A673 (cell line): Measurements from ENCODE around the gene TUT1.

Source experiments
- CTCF ChIP-seq: fragments of 300-800, 200-600 bp; sonication (generic); conservative IDR thresholded peaks from 2 replicates; pipeline ENCODE4 v1.5.1; 2017; ENCODE audit warnings: low read depth, mild to moderate bottlenecking, antibody characterized with exemption, low read length, moderate library complexity, mixed read lengths
- EZH2 ChIP-seq: fragments of 200-600 bp; sonication (generic); IDR thresholded peaks from 2 replicates; pipeline ENCODE4 v1.6.1; 2017; ENCODE audit warnings: borderline replicate concordance, low read depth, mild to moderate bottlenecking, mixed read lengths, antibody characterized with exemption, low read length; ENCODE audit not compliant: poor library complexity, severe bottlenecking

- TF ChIP-seq CTCF (no peak), EZH2 (no peak)
Measured at GRCh38 chr11:62602141-62603071, 11.1 kb upstream of the TUT1 start.
